Activated CD8-positive, alpha-beta memory T cell treated with anti-CD3 and anti-CD28 coated beads, Interleukin-2, amount 50 U/mL, for 4 hours (primary cell): ENCODE measurements around the gene SDC4.

Experiments used
- DNase-seq: peaks from one replicate; pipeline ENCODE4 v3.0.0-alpha.2; 2020

The SDC4 gene

DNA sequence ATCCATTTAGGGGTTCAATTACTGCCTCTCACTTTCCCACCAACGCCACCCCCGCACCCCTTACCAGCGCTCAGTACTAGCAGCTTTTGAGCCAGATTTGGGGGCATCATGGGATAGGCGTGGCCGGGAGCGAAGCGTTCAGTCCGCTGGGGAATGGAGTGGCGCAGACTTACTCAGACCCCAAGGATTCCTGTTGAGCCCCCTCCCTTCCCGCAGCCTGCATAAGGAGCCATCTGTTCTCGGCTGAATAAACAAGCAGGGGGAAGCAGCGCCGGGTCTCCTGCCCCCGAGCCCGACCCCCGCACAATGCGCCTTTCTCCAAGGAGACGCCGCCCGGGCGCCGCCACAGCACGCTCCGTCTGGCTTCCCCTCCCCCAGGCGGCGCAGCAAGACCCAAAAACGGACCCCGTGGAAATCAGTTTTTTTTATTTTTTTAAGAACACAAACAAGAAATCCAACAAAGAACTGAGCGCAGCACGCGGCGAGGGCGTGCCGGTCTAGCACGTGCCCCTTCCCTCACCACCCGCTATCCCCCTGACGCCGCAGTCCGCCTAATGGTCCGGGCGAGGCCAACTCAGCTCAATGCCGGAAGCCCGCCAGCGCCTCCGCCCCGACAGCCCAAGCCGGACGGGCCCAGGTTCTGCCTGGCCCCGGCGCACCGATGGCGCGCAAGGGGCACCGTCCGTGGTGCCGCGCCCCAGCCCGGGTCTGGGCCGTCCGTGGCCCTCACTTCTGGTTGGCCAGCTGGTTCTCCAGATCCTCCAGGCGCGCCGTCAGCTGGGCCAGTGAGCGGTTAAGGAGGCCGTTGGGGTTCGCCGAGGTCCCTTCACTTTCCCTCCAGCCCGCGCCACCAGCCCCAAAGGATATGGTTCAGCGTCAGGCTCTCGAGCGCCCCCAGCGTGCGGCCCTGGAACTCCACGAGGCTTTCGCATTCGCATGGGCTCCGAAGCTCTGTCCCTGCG, 54.9 kb downstream of the SDC4 start:
- DNase-seq, result peak; percentile 84

- DNase-seq, result no peak
Measured at GRCh38 chr20:45292343-45292742, 55.9 kb downstream of the SDC4 start.

- DNase-seq, result no peak
Measured at GRCh38 chr20:45291526-45291925, 56.7 kb downstream of the SDC4 start.

DNA sequence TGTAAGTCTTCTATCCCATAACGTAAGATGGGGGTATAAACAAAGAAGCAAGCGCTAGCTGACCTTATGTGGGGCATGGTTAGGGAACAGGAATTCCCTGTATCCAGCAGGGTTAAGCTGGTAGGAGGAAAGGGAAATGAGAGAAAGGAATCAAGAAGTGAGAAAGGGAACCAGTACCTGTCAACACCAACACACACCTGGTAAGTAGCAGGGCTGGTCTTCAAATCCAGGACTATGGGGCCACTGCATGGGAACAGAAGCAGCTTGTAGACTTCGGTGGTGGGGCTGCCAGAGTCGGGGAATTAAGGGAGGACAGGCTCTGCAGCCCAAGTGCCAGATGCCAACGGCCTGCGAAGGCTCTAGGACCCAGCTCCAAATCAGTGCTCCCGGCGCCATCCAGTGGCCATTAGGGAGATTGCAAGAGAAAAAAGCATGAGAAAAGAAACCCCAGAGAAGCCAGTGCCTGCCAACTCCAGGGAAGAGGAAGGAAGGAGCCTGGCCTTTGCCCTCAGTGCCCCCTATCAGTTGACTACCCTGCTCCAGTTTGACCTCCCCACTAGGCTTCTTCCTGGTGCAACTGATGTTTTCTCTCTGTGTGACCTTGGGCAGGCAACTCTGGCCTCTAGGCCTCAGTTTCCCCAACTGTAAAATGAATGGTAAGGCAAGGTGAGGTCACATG, 57.4 kb downstream of the SDC4 start:
- DNase-seq, result peak; percentile 63

GRCh38 chr20:45289942-45290676, 58.1 kb downstream of the SDC4 start:
- DNase-seq, result no peak

GRCh38 chr20:45288860-45289259, 59.4 kb downstream of the SDC4 start:
- DNase-seq, result no peak

GRCh38 chr20:45288376-45288775, 59.8 kb downstream of the SDC4 start:
- no peak for DNase-seq

DNA sequence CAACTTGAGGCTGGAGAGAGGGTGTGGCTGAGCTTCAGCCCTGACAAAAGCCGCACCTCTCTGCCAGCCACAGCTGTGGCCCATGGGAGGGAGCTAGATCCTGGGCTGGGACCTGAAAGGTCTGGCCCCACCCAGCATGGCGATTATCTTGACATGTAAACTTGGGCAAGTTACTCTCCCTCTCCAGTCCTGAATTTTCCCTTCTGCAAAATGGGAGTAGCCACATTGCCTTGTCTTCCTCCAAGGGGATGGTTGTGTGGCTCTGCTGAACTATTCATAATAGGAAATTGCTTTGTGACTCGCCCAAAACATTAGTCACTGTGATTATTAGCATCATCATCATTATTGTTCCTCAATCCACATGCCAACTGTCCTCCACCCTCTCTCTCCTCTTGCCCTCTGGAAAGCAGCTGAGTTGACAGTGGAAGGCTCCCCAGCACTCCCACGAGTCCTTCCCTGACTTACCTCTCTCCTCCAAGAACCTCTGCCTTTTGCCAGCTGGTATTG, 64.6 kb downstream of the SDC4 start:
- DNase-seq, result no peak

- no peak for DNase-seq
Measured at GRCh38 chr20:45282700-45283550, 65.3 kb downstream of the SDC4 start.

DNA sequence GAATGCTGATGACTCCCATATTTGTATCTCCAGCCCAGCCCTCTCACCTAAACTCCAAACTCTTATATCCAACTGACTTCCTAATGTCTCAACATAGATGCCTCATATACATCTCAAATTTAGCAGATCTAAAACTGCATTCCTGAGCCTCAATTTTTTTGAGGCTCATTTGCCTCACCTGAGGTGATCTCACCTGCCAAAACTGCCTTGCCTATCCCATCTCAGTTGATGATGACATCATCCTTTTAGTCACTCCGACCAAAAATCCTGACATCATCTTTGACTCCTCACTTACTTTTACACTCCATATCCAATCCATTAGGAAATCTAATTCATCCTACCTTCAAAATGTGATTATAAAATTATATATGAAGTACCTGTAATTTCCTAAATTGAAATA, 68.2 kb downstream of the SDC4 start:
- DNase-seq, result no peak

DNA sequence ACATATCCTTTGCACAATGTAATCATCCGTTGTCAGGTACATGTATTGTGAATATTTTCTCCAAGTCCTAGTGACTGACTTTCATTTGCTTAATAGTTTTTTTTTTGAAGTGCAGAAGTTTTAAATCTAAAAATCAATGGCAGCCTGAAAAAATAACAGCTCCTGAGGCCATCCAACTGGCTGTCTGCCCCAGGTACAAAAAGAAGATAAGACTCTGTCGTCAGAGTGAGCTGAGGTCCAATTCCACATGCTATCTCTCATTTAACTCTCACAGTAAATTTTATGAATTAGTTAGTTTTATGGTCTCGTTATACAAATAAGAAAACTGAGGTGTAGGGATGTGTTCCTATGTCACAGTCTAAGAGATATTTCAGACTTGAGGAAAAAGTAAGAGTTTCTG, 72.9 kb downstream of the SDC4 start:
- no peak for DNase-seq
